Suprapubic skin (tissue), 3 donors: ENCODE results near the gene FARS2.

Experiments used
- POLR2A ChIP-seq, 2 donors: fragments of 450-650 bp; IDR thresholded peaks; one replicate each; pipeline ENCODE4 v1.6.1; 2017; ENCODE audit warnings: antibody characterized with exemption in 2 of 2, mild to moderate bottlenecking in 2 of 2, moderate library complexity in 2 of 2
- TF ChIP-seq, protein P1 (sequence below), 2 donors: fragments of 200-600 bp in 1 of 2; fragments of 450-650 bp in 1 of 2; sonication (generic) in 1 of 2; IDR thresholded peaks; one replicate each; pipeline ENCODE4 v1.5.1; 2016 to 2019; ENCODE audit warnings: antibody characterized with exemption in 2 of 2, mild to moderate bottlenecking in 1 of 2, moderate library complexity in 1 of 2

DNA sequence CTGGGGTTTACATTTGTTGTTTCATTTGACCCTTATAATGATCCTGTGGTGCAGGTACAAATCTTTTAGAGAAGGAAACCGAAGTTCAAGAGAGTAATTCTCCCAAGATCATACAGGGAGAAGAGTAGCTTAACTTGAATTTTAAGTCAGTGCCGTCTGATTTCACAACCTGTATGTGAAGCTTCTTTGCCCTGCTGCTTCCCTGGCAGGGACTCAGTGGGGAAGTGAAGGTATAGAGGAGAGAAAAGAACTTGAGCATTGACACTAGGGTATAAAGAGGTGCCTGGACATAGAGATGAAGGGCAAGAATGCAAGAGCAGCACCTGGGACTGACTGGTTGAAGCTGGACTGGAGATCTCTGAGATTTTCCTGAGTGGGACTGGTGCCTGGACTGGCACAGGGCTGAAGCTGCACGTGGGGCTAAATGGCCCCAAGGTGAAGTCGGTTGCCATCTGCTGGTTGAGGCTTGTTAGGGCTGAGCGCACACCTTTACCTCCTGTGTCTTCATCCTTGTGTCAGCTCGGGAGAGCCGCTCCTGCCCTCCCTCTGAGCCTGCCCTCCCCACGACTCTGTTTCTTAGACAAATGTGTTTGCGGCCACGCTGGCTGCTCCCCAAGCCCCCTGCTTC is 41.8 kb downstream of the FARS2 start:
- no peak for TF ChIP-seq POLR2A (IDR thresholded peaks at IDR 0.05)
- TF ChIP-seq, protein P1, sequence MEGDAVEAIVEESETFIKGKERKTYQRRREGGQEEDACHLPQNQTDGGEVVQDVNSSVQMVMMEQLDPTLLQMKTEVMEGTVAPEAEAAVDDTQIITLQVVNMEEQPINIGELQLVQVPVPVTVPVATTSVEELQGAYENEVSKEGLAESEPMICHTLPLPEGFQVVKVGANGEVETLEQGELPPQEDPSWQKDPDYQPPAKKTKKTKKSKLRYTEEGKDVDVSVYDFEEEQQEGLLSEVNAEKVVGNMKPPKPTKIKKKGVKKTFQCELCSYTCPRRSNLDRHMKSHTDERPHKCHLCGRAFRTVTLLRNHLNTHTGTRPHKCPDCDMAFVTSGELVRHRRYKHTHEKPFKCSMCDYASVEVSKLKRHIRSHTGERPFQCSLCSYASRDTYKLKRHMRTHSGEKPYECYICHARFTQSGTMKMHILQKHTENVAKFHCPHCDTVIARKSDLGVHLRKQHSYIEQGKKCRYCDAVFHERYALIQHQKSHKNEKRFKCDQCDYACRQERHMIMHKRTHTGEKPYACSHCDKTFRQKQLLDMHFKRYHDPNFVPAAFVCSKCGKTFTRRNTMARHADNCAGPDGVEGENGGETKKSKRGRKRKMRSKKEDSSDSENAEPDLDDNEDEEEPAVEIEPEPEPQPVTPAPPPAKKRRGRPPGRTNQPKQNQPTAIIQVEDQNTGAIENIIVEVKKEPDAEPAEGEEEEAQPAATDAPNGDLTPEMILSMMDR (IDR thresholded peaks at IDR 0.05) = peak in 1 of 2 donors; percentile 50
